H1 (cell line): ENCODE data around the gene AGXT2. TPM values are rescaled to one million over a fixed set of nuclear protein-coding genes. Genes with fewer than 3 reads are reported as not detected.

Experiments used
- CTCF ChIA-PET: fragments of 300-600 bp; sonication (Branson Sonifier 250); formaldehyde crosslinking; loops from one replicate; lab custom pipeline; 2021; ENCODE audit not compliant: partially characterized antibody; lab: Charles Lee
- POLR2A ChIA-PET: fragments of 300-600 bp; sonication (Branson Sonifier 250); formaldehyde crosslinking; loops from one replicate; lab custom pipeline; 2021; ENCODE audit warnings: inconsistent platforms; ENCODE audit not compliant: partially characterized antibody; lab: Charles Lee
- DNase-seq, 2 experiments: peaks; one replicate each; pipeline versions ENCODE4 v3.0.0 to v3.0.0-alpha.2; 2010 to 2022; ENCODE audit warnings: low spot score in 2 of 2, low read depth in 1 of 2, mixed read lengths in 1 of 2
- FAIRE-seq: peaks from 2 replicates; lab custom pipeline; 2011; peaks lifted over from hg19 to GRCh38; lab: Jason Lieb, UNC
- H2AFZ ChIP-seq: 2 replicates; pipeline ENCODE4 v1.8.1; 2012; ENCODE audit warnings: low read length, inconsistent platforms
- H2AK5ac ChIP-seq: 2 replicates; pipeline ENCODE4 v1.6.1; 2013; ENCODE audit warnings: low read depth, low read length
- H2BK120ac ChIP-seq: replicated peaks from 2 replicates; pipeline ENCODE3; 2013; ENCODE audit warnings: low read depth, low read length, inconsistent platforms
- H2BK12ac ChIP-seq: 2 replicates; pipeline ENCODE4 v1.6.1; 2013; ENCODE audit warnings: low read depth, low read length
- H2BK15ac ChIP-seq: 2 replicates; pipeline ENCODE4 v1.6.1; 2013; ENCODE audit warnings: low read length
- H2BK20ac ChIP-seq: 2 replicates; pipeline ENCODE4 v1.6.1; 2013; ENCODE audit warnings: low read length
- H2BK5ac ChIP-seq: 2 replicates; pipeline ENCODE4 v1.6.1; 2013; ENCODE audit warnings: low read depth, low read length
- H3K14ac ChIP-seq: 2 replicates; pipeline ENCODE4 v1.6.1; 2013; ENCODE audit warnings: inconsistent platforms; ENCODE audit not compliant: insufficient read length
- H3K18ac ChIP-seq: 2 replicates; pipeline ENCODE4 v1.6.1; 2013; ENCODE audit warnings: low read length; ENCODE audit errors: extremely low read depth
- H3K23ac ChIP-seq: 2 replicates; pipeline ENCODE4 v1.6.1; 2013; ENCODE audit warnings: inconsistent platforms; ENCODE audit not compliant: insufficient read length
- H3K23me2 ChIP-seq: 2 replicates; pipeline ENCODE4 v1.6.1; 2013; ENCODE audit warnings: low read depth, low read length
- H3K27ac ChIP-seq: 2 replicates; pipeline ENCODE4 v1.6.1; 2011; ENCODE audit warnings: low read depth, low read length, inconsistent platforms
- H3K27me3 ChIP-seq, 4 experiments: replicated peaks in 1 of 4; 1 replicate in 1 of 4; 2 replicates in 3 of 4; pipeline versions ENCODE4 v1.6.1 to v1.8.1; 2011 to 2013; ENCODE audit warnings: low read length in 3 of 4, mild to moderate bottlenecking in 3 of 4, inconsistent platforms in 2 of 4, mixed read lengths in 2 of 4, moderate library complexity in 1 of 4; ENCODE audit not compliant: control insufficient read depth in 3 of 4, insufficient read depth in 3 of 4; ENCODE audit errors: extremely low read depth in 1 of 4
- H3K36me3 ChIP-seq, 4 experiments: 2 replicates each; pipeline versions ENCODE4 v1.6.1 to v1.8.1; 2011 to 2013; ENCODE audit warnings: mild to moderate bottlenecking in 4 of 4, low read length in 3 of 4, moderate library complexity in 2 of 4, control low read depth in 1 of 4, inconsistent platforms in 1 of 4; ENCODE audit not compliant: insufficient read depth in 4 of 4, control insufficient read depth in 2 of 4
- H3K4ac ChIP-seq: replicated peaks from 2 replicates; pipeline ENCODE3; 2013; ENCODE audit warnings: low read length, low read depth, mixed read lengths, inconsistent platforms; ENCODE audit not compliant: insufficient read length
- H3K4me1 ChIP-seq, 4 experiments: replicated peaks in 1 of 4; 1 replicate in 1 of 4; 2 replicates in 3 of 4; pipeline versions ENCODE4 v1.6.1 to v1.8.1; 2011 to 2013; ENCODE audit warnings: low read length in 3 of 4, inconsistent platforms in 2 of 4, mixed read lengths in 1 of 4; ENCODE audit not compliant: insufficient read depth in 4 of 4, control insufficient read depth in 3 of 4
- H3K4me2 ChIP-seq, 2 experiments: 2 replicates each; pipeline versions ENCODE4 v1.6.1 to v1.8.1; 2011 to 2013; ENCODE audit warnings: low read depth in 2 of 2, low read length in 2 of 2, control low read depth in 1 of 2, inconsistent platforms in 1 of 2, mild to moderate bottlenecking in 1 of 2; ENCODE audit not compliant: insufficient read depth in 1 of 2
- H3K4me3 ChIP-seq, 4 experiments: fragments of 200-600, 300-600 bp in 1 of 4; sonication (generic), shearing (Covaris generic), sonication (Bioruptor Twin) in 1 of 4; 2 replicates each; pipeline versions ENCODE4 v1.5.1 to v1.8.1; 2011 to 2016; ENCODE audit warnings: low read length in 4 of 4, low read depth in 3 of 4, control low read depth in 2 of 4, inconsistent platforms in 2 of 4, mild to moderate bottlenecking in 2 of 4, mixed read lengths in 1 of 4, moderate library complexity in 1 of 4; ENCODE audit not compliant: insufficient read depth in 2 of 4; ENCODE audit errors: extremely low read depth in 1 of 4
- H3K56ac ChIP-seq: replicated peaks from 2 replicates; pipeline ENCODE3; 2013; ENCODE audit warnings: low read depth, mild to moderate bottlenecking, mixed read lengths, low read length, inconsistent platforms; ENCODE audit not compliant: insufficient read length
- H3K79me1 ChIP-seq: 2 replicates; pipeline ENCODE4 v1.6.1; 2013; ENCODE audit warnings: low read depth, low read length, control low read depth
- H3K79me2 ChIP-seq, 2 experiments: 2 replicates each; pipeline versions ENCODE4 v1.6.1 to v1.8.1; 2012 to 2013; ENCODE audit warnings: low read length in 2 of 2, mild to moderate bottlenecking in 2 of 2, inconsistent platforms in 1 of 2; ENCODE audit not compliant: insufficient read depth in 2 of 2, control insufficient read depth in 1 of 2
- H3K9ac ChIP-seq, 4 experiments: replicated peaks in 1 of 4; 1 replicate in 1 of 4; 2 replicates in 3 of 4; pipeline versions ENCODE4 v1.6.1 to v1.8.1; 2011 to 2013; ENCODE audit warnings: low read depth in 3 of 4, low read length in 3 of 4, control low read depth in 2 of 4, mild to moderate bottlenecking in 2 of 4, moderate library complexity in 2 of 4, inconsistent platforms in 1 of 4; ENCODE audit errors: extremely low read depth in 1 of 4
- H3K9me3 ChIP-seq, 2 experiments: 2 replicates each; pipeline versions ENCODE4 v1.6.1 to v1.8.1; 2012 to 2013; ENCODE audit warnings: mild to moderate bottlenecking in 2 of 2, moderate library complexity in 2 of 2, control low read depth in 1 of 2, inconsistent platforms in 1 of 2, low read depth in 1 of 2, low read length in 1 of 2, mixed read lengths in 1 of 2; ENCODE audit not compliant: insufficient read depth in 2 of 2
- H4K20me1 ChIP-seq, 2 experiments: replicated peaks in 1 of 2; 2 replicates each; pipeline versions ENCODE3 to v1.8.1; 2011 to 2013; ENCODE audit warnings: inconsistent platforms in 2 of 2, low read length in 2 of 2, mild to moderate bottlenecking in 1 of 2; ENCODE audit not compliant: insufficient read depth in 2 of 2, control insufficient read depth in 1 of 2
- H4K5ac ChIP-seq: 2 replicates; pipeline ENCODE4 v1.6.1; 2013; ENCODE audit warnings: low read length, low read depth, mixed read lengths, inconsistent platforms; ENCODE audit not compliant: insufficient read length
- H4K8ac ChIP-seq: 2 replicates; pipeline ENCODE4 v1.8.0; 2013; ENCODE audit warnings: mild to moderate bottlenecking, moderate library complexity, low read length, inconsistent platforms; ENCODE audit not compliant: insufficient read depth; ENCODE audit errors: extremely low read depth
- H4K91ac ChIP-seq: replicated peaks from 2 replicates; pipeline ENCODE3; 2013; ENCODE audit warnings: low read length, mixed read lengths, inconsistent platforms; ENCODE audit not compliant: insufficient read length
- CBX8 ChIP-seq: fragments of 300-800, 300-1000 bp; sonication (generic); IDR thresholded peaks from 2 replicates; pipeline ENCODE4 v1.7.1; 2016; ENCODE audit warnings: low read depth, low read length, borderline replicate concordance
- CEBPB ChIP-seq: IDR thresholded peaks from 2 replicates; pipeline ENCODE4 v1.6.1; 2012; ENCODE audit warnings: low read depth, low read length
- CREB1 ChIP-seq: IDR thresholded peaks from 2 replicates; pipeline ENCODE4 v1.6.1; 2012; ENCODE audit warnings: inconsistent platforms
- EZH2 ChIP-seq: fragments of 200-600 bp; sonication (generic); IDR thresholded peaks from 2 replicates; pipeline ENCODE4 v1.7.1; 2012; ENCODE audit warnings: low read depth, mild to moderate bottlenecking, moderate library complexity, low read length, inconsistent platforms; ENCODE audit not compliant: severe bottlenecking
- HDAC6 ChIP-seq: IDR thresholded peaks from one replicate; pipeline ENCODE4 v1.7.1; 2012; ENCODE audit warnings: low read depth, mild to moderate bottlenecking, inconsistent platforms, low read length, moderate library complexity
- JUN ChIP-seq: IDR thresholded peaks from 2 replicates; pipeline ENCODE4 v1.6.1; 2011; ENCODE audit warnings: low read depth, mild to moderate bottlenecking, improper control_type of control experiment, low read length
- KDM4A ChIP-seq: IDR thresholded peaks from one replicate; pipeline ENCODE4 v1.7.1; 2012; ENCODE audit warnings: low read depth, mild to moderate bottlenecking, moderate library complexity, low read length, inconsistent platforms; ENCODE audit not compliant: severe bottlenecking
- MAFK ChIP-seq: IDR thresholded peaks from 2 replicates; pipeline ENCODE4 v1.6.1; 2012; ENCODE audit warnings: low read depth, mild to moderate bottlenecking, improper control_type of control experiment, low read length
- SAP30 ChIP-seq: fragments of 300-600 bp; sonication (generic); IDR thresholded peaks from 2 replicates; pipeline ENCODE4 v1.7.1; 2012; ENCODE audit warnings: low read length, moderate library complexity, mild to moderate bottlenecking, inconsistent platforms; ENCODE audit not compliant: insufficient read depth, insufficient replicate concordance
- SP2 ChIP-seq: IDR thresholded peaks from 2 replicates; pipeline ENCODE4 v1.6.1; 2012; ENCODE audit warnings: mild to moderate bottlenecking, low read length, inconsistent platforms
- WGBS, 2 experiments: shearing (Covaris generic) in 1 of 2; methylation state at CpG; one replicate each; pipeline versions ENCODE4 v1.1.6 to v1.1.7; 2013 to 2015; ENCODE audit warnings: low lambda C conversion rate in 2 of 2, mixed read lengths in 2 of 2, inconsistent platforms in 1 of 2, low coverage in 1 of 2, missing lambda C conversion rate in 1 of 2; ENCODE audit not compliant: insufficient replicate concordance in 2 of 2, insufficient coverage in 1 of 2, insufficient read length in 1 of 2; ENCODE audit errors: extremely low coverage in 1 of 2, missing lambda C conversion rate in 1 of 2; 5-methylcytosine and 5-hydroxymethylcytosine counted together
- polyA plus RNA-seq, 7 experiments: library from polyadenylated mRNA; depleted of rRNA in 3 of 7; stranded (reverse) in 5 of 7; unstranded in 2 of 7; fragments of >200 nt in 5 of 7; fragments of 200-250 nt in 2 of 7; gene quantifications; 1 replicate in 5 of 7; 2 replicates in 1 of 7; 4 replicates in 1 of 7; pipeline versions ENCODE4 v1.2.1 to v1.2.3, GENCODE V29; 2011 to 2013; ENCODE audit warnings: missing spikeins in 2 of 7, mixed read lengths in 2 of 7
- total RNA-seq: library from RNA; stranded (reverse); fragmentation: NEBNext Ultra II Directional; extraction: Animal tissue kit (Norgen Biotek cat#: 25700); gene quantifications from 2 replicates; pipeline ENCODE4 v1.2.1, GENCODE V29; 2021
- TF ChIP-seq, protein P1 (sequence below): IDR thresholded peaks from 2 replicates; pipeline ENCODE4 v1.6.1; 2011; ENCODE audit warnings: low read depth, mild to moderate bottlenecking, low read length; ENCODE audit not compliant: insufficient read depth
- TF ChIP-seq, protein P2 (sequence below): IDR thresholded peaks from 2 replicates; pipeline ENCODE4 v1.6.1; 2012; ENCODE audit warnings: low read length, inconsistent platforms

AGXT2 gene
- total and polyA plus RNA-seq, 2 of the 8 experiments (the other 6 are each of a cell fraction or from before 2014, with no cell fraction given), result not detected

DNA sequence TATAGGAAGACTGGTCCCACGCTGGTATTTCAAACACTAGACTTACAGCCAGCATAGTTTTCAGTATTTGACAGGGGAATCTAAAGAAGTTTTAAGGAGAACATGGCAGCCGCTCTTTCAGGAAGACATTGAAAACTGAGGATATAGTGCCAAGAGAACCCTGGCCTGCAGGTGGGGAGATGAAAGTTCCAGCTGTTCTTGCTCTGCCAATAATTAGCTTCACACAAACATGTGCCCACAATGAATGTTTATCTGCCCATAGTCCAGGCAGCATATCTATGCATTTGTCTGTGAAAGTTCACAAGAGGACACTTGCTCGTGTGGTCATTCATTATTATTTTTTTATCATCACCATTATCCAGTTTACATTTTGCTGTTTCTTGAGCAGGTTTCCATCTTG is 47.6 kb upstream of the AGXT2 start:
- Histone ChIP-seq H4K20me1 (no peaks in the 10 kb centered on the region), H3K9me3 (no peaks in the 10 kb centered on the region), H2AFZ (no peak overlapping the region), H3K9ac (no peak overlapping the region), H3K27ac (no peak overlapping the region), H3K23me2 (no peaks in the 10 kb centered on the region), H4K5ac (no peak overlapping the region), H2BK15ac (no peak overlapping the region), H3K23ac (no peak overlapping the region), H3K79me2 (no peaks in the 10 kb centered on the region), H3K4ac (no peak overlapping the region), H2BK20ac (no peak overlapping the region), H3K4me3 (no peak overlapping the region), H3K27me3 (no peaks in the 10 kb centered on the region), H2BK120ac (no peak overlapping the region), H2BK5ac (no peak overlapping the region), H3K4me1 (peaks cover 0 to 3% (median 0%) of the 10 kb centered on the region in 4 experiments; a peak in 1 of 7 replicates), H2AK5ac (no peak overlapping the region), H4K91ac (no peak overlapping the region), H3K79me1 (no peaks in the 10 kb centered on the region), H2BK12ac (no peak overlapping the region), H3K56ac (no peak overlapping the region), H4K8ac (no peak overlapping the region), H3K14ac (no peak overlapping the region), H3K4me2 (no peak overlapping the region), H3K36me3 (no peaks in the 10 kb centered on the region), H3K18ac (no peak overlapping the region)
- DNase-seq (no peak), FAIRE-seq (no peak)
- ChIA-PET CTCF (interaction anchor here (1.0 to 1.6 kb wide), 2 partner anchors 88 to 103 kb away, joined by 3 read pairs; no protein-coding TSS in a partner anchor), POLR2A (no interaction called here)
- WGBS, 2 experiments, result 87% methylated on average over 3 of the region's 3 CpGs; no CpG with 5 or more reads in 1 of the 2 experiments
- TF ChIP-seq HDAC6 (no peak), CREB1 (no peak), SAP30 (no peak), SP2 (no peak), JUN (no peak), CEBPB (no peak), KDM4A (no peak), EZH2 (no peak), MAFK (no peak), CBX8 (no peak)
- TF ChIP-seq, protein P1, sequence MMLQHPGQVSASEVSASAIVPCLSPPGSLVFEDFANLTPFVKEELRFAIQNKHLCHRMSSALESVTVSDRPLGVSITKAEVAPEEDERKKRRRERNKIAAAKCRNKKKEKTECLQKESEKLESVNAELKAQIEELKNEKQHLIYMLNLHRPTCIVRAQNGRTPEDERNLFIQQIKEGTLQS, result no peak
- TF ChIP-seq, protein P2, sequence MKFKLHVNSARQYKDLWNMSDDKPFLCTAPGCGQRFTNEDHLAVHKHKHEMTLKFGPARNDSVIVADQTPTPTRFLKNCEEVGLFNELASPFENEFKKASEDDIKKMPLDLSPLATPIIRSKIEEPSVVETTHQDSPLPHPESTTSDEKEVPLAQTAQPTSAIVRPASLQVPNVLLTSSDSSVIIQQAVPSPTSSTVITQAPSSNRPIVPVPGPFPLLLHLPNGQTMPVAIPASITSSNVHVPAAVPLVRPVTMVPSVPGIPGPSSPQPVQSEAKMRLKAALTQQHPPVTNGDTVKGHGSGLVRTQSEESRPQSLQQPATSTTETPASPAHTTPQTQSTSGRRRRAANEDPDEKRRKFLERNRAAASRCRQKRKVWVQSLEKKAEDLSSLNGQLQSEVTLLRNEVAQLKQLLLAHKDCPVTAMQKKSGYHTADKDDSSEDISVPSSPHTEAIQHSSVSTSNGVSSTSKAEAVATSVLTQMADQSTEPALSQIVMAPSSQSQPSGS, result no peak
